ENCODE results near the gene SORCS2. TPM values are rescaled to one million over a fixed set of nuclear protein-coding genes. Genes with fewer than 3 reads are reported as not detected.

The SORCS2 gene
- total RNA-seq, 1 experiment from 2014 or later, result 0.15 TPM

GRCh38 chr4:7529368-7530080 is 337.2 kb downstream of the SORCS2 start:
- no peak overlapping the region for H3K4me3 ChIP-seq (ENCODE audit: low read depth in 2 of 2, low read length in 2 of 2)
- CTCF ChIA-PET, result no interaction called here
- H3K36me3 ChIP-seq (ENCODE audit: control insufficient read depth, insufficient read depth, low read length), result no peaks in the 10 kb centered on the region
- H3K4me1 ChIP-seq (ENCODE audit: control insufficient read depth, insufficient read depth, low read length), result no peaks in the 10 kb centered on the region
- no peak overlapping the region for H3K27ac ChIP-seq (ENCODE audit: low read length)
- intact Hi-C loops (cut with micrococcal nuclease; ENCODE audit: unreplicated experiment), result no loop called here
- POLR2A ChIA-PET, result no interaction called here
- no peaks in the 10 kb centered on the region for H3K9me3 ChIP-seq (ENCODE audit: control insufficient read depth, insufficient read depth, low read depth, low read length)
- ATAC-seq (no peak), DNase-seq (ENCODE audit: low read depth, low spot score) (no peak)
- no peaks in the 10 kb centered on the region; the same call in 1 of the 2 replicates for H3K27me3 ChIP-seq (ENCODE audit: control insufficient read depth, insufficient read depth, low read length)
- no peak for TF ChIP-seq TCF7L2 (IDR thresholded peaks at IDR 0.05; ENCODE audit: low read depth, low read length)
- no peak for TF ChIP-seq CTCF (IDR thresholded peaks at IDR 0.05)
- no peak for TF ChIP-seq SIN3A (IDR thresholded peaks at IDR 0.05; ENCODE audit: borderline replicate concordance, insufficient read depth, low read depth, low read length)
- TF ChIP-seq REST (IDR thresholded peaks at IDR 0.05; ENCODE audit: insufficient read depth in 1 of 2, low read depth in 2 of 2, low read length in 1 of 2), result no peak
- no peak for TF ChIP-seq POLR2AphosphoS5 (IDR thresholded peaks at IDR 0.05; ENCODE audit: low read depth, low read length)
- BruUV-seq (replicated peaks), result no TSS peak
- in situ Hi-C loops (cut with HindIII; ENCODE audit: low pct_unique_long_range_greater_than_20kb, low sequenced_read_pairs), result no loop called here

- Histone ChIP-seq H3K4me1 (ENCODE audit: control insufficient read depth, insufficient read depth, low read length) (no peaks in the 10 kb centered on the region), H3K36me3 (ENCODE audit: control insufficient read depth, insufficient read depth, low read length) (no peaks in the 10 kb centered on the region), H3K27ac (ENCODE audit: low read length) (no peak overlapping the region), H3K4me3 (ENCODE audit: low read depth in 2 of 2, low read length in 2 of 2) (no peak overlapping the region), H3K9me3 (ENCODE audit: control insufficient read depth, insufficient read depth, low read depth, low read length) (no peaks in the 10 kb centered on the region), H3K27me3 (ENCODE audit: control insufficient read depth, insufficient read depth, low read length) (no peaks in the 10 kb centered on the region)
- ATAC-seq, result no peak
- TF ChIP-seq CTCF (IDR thresholded peaks at IDR 0.05) (no peak), SIN3A (IDR thresholded peaks at IDR 0.05; ENCODE audit: borderline replicate concordance, insufficient read depth, low read depth, low read length) (no peak), REST (IDR thresholded peaks at IDR 0.05; ENCODE audit: insufficient read depth in 1 of 2, low read depth in 2 of 2, low read length in 1 of 2) (no peak), POLR2AphosphoS5 (IDR thresholded peaks at IDR 0.05; ENCODE audit: low read depth, low read length) (no peak), TCF7L2 (IDR thresholded peaks at IDR 0.05; ENCODE audit: low read depth, low read length) (no peak)
- DNase-seq (ENCODE audit: low read depth, low spot score), result no peak
- in situ Hi-C loops (cut with HindIII; ENCODE audit: low pct_unique_long_range_greater_than_20kb, low sequenced_read_pairs) (no loop called here), intact Hi-C loops (cut with micrococcal nuclease; ENCODE audit: unreplicated experiment) (no loop called here)
- no TSS peak for BruUV-seq (replicated peaks)
- ChIA-PET CTCF (no interaction called here), POLR2A (no interaction called here)
Measured at GRCh38 chr4:7530082-7530481, 337.7 kb downstream of the SORCS2 start.

Measured in Panc1 (cell line).